K562 treated with DMSO at 1 percent for 48 hours (cell line): ENCODE measurements around the gene RAB32. TPM values are rescaled to one million over a fixed set of nuclear protein-coding genes. Genes with fewer than 3 reads are reported as not detected.

Experiments used
- total RNA-seq: library from RNA; unstranded; fragments of 300-600 nt; gene quantifications from 2 replicates; pipeline ENCODE4 v1.2.3, GENCODE V29; 2022; ENCODE audit warnings: low replicate concordance; ENCODE audit errors: extremely low read depth

Gene RAB32
- not detected in 2 replicates for total RNA-seq

GRCh38 chr6:146543211-146543939, at the start of gene RAB32:
Gene RAB32 (plus strand): TSS chr6:146543833. CDS start chr6:146543872, 39 bp downstream.

DNA sequence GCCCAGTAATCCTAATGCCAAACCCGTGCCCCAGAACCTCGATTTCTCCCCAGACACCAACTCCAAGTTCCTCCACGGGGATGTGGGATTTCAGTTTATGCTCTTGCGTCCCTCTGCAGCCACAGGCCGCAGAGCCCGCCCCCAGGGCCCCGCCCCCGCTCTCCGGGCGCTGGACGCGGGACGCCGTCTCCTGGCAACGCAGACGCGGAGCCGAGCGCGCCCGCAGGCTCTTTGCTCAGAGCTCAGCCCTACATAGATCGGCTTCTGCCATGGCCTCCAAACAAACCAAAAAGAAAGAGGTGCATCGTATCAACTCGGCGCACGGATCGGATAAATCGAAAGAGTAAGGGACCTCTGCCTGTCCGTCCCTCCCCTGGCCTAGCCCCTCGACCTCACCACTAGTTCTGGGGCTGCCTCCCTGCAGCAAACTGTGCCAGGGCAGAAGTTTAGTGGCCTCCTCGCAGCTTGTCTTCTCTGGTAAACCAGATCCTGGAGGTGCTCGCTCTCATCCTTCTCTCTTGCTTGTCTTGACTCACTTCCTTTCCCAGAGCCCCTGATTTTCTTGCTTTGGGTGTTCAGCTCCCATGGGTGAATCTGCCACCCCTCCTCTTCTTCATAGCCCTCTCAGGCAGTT, 55.3 kb downstream of the RAB32 start, which contains the start of gene ADGB:
Gene ADGB, plus strand, starts transcription at position 201 of the 634 bp plus-strand sequence. Its CDS starts 69 bp downstream, at position 270.

Other genes starting within 250 kb of the RAB32 start
- gene ADGB, start 55.1 kb downstream of the RAB32 start, total RNA-seq, result not detected in 2 replicates